ENCODE data around the gene MPP4.

MPP4 gene, protein sequence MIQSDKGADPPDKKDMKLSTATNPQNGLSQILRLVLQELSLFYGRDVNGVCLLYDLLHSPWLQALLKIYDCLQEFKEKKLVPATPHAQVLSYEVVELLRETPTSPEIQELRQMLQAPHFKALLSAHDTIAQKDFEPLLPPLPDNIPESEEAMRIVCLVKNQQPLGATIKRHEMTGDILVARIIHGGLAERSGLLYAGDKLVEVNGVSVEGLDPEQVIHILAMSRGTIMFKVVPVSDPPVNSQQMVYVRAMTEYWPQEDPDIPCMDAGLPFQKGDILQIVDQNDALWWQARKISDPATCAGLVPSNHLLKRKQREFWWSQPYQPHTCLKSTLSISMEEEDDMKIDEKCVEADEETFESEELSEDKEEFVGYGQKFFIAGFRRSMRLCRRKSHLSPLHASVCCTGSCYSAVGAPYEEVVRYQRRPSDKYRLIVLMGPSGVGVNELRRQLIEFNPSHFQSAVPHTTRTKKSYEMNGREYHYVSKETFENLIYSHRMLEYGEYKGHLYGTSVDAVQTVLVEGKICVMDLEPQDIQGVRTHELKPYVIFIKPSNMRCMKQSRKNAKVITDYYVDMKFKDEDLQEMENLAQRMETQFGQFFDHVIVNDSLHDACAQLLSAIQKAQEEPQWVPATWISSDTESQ

DNA sequence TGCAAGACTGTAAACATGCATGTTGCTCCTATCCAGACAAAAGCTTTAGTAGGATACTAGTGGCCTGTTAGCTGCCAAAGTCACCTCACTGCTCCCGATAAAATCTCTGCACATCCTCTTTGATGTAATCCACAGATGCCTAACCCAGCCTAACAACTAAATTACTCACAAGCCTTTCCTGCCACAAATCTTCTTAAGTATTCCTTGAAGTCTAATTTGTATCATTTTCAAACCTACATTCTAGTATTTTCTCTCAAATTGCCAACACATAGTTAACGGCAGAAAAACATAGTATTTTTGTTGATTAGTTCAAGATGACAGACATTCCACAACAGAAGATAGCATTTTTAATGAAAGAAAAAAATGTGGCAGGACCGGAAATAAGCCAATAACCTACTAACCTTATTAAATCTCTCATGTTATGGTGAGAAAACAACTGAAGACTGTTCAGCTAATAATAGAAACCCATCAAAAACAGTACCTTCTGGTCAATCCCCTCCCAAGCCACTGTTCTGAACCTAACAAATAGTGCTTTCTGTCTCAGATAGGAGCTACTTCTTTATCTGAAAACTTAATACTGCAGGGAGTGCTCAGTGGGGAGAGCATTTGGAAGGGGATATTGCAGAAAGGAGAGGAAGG, at the start of gene MPP4:
Gene MPP4, minus strand, starts transcription at position 57 of the 639 bp plus-strand sequence. CDS start 4,690 bp downstream, outside the sequence.
- no peak for DNase-seq (ENCODE audit: low read depth, low spot score)

DNA sequence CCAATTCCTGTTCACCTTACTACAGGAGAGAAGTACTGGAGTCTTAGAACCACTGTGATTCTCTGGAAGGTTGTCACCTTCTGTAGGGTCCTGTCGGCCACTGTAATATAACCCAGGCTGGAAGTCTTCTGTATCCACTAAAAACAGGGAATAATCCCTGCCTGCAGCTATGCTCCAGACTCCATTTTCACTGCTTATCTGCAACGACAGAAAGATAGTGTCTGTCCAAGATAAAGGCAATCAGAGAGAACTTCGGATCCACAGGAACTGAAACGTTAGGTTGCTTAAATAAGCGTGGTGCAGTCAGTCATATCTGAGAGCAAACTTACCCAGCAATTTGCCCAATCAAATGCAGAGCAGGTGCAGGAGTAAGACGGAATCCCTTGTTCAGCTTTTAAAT, 48.1 kb upstream of the MPP4 start:
- no peak for DNase-seq (ENCODE audit: low read depth, low spot score)

DNA sequence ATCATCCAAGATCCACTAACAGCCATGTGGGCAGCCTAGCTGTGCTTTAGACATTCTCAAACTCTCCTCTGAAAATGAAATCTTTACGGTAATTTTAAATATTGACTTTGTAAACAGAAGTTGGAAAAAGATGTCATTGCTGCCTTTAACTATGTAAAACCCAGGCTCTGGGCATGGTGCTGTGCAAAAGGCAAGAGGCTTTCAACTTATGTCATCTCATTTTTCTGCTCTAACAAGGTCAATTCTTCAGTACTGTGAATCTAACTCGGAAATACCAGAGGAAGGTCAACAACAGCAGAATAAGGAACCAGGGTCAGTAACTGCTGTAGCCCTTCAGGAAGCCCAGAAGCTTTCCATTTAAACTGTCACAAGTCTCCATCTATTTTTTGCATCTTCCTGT, 37.0 kb upstream of the MPP4 start:
- no peak for DNase-seq (ENCODE audit: low read depth, low spot score)

DNA sequence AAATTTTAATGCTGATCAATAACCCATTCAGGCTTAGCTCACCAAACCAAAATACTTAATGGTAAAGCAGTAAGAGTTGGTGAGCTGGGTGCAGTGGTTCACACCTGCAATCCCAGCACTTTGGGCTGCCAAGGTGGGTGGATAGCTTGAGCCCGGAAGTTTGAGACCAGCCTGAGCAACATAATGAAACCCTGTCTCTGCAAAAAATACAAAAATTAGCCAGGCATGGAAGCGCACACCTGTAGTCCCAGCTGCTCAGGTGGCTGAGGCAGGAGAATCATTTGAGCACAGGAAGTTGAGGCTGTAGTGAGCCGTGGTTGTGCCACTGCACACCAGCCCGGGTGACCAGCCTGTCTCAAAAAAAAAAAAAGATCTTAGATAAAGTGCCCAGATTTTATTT, 35.7 kb upstream of the MPP4 start:
- no peak for DNase-seq (ENCODE audit: low read depth, low spot score)

DNA sequence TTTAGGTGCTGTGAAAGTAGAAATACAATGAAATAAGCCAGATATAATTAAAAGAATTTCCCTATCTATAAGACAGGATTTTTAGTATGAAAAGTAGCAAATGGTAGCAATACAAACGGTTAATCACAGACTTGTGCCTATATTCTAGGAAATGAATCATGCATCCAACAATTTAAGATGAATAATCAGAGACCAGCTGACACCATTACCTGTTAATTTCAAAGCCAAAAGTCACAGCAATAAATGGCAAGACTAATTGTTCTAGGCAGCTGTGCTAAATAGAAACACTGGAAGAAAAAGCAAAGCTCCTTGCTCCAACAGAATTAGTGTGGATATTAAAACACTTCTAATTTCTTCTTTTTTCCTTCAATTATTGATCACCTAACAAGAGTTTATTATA, 35.1 kb upstream of the MPP4 start:
- no peak for DNase-seq (ENCODE audit: low read depth, low spot score)

DNA sequence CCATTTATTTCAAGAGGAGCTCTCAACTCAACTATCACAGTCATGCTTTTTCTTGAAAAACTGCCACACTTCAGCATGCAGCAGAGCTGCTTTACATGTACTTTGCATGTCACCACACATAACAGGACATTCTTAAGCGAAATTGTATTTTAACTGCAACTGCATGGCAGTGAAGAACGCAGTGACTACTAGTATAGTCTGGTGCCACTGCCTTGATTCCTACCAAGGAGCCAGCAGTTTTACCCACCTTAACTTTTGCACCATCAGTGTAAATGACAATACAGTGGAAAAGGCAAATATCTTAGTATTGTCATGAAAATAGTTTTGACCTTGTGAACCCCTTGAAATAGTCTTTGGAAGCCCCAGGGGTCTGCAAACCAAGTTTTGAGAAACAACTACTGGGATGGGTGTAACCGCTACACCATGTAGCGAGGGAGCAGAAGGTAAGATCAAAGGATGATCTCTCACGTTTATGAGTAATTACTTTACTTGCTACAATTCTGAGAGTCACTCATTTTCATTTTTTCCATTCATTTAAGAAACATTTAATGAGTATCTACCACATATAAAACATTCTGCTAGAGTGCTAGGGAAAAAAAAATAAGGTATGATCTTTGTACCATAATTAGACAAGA, 32.3 kb upstream of the MPP4 start:
- DNase-seq (ENCODE audit: low read depth, low spot score), result no peak

DNA sequence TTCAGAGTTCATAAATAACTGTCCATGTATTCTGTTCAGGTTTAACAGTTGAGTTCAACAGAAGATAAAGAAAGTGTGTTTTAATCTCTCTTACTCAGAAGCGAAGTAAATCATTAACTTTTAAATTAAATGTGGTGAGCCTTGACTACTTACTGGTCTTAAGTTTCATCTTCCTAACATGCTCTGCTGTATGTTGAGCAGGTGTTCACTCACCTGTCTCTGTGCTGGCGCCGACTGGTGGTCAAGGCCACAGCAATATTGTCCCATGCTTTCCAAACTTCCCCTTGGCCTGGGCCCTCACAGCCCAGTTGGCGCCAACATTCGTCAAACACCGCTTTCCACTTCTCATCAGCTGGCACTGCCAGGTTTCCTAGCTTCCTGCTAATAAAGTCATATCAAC, 17.0 kb upstream of the MPP4 start:
- no peak for DNase-seq (ENCODE audit: low read depth, low spot score)

DNA sequence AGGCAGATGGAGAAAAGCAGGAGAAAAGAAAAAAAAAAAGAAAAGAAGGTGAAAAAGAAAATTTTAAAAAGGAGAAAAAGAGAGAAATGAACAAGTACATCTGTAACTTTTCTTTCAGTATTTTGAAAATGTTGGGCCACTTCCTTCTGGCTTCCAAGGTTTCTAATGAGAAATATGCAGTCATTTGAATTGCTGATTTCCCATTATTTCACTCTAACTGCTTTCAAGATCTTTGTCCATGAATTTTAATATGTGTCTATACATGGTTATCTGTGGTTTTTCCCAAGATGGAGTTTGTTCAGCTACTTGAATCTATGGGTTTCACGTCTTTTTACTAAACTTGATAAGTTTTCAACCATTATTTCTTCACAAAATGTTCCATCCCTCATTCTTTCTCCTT, 14.3 kb upstream of the MPP4 start:
- no peak for DNase-seq (ENCODE audit: low read depth, low spot score)

DNA sequence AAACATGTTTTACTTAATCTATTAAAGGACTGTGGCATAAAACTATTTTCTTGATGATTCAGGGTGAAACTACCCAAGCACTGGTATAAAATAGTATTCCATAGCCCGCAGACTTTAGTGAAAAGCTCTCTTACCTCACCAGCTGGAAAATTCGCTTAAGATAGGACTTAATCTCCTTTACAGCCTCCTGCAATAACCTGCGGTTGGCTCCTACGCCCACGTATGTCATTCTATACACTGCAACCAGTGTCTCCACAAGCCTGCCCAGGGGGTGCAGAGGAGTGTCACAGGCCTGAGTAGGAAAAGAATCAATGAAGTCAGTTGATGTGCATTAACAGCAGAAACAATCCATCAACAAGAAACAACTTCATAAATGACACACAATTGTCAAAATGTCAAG, 11.3 kb upstream of the MPP4 start:
- no peak for DNase-seq (ENCODE audit: low read depth, low spot score)

DNA sequence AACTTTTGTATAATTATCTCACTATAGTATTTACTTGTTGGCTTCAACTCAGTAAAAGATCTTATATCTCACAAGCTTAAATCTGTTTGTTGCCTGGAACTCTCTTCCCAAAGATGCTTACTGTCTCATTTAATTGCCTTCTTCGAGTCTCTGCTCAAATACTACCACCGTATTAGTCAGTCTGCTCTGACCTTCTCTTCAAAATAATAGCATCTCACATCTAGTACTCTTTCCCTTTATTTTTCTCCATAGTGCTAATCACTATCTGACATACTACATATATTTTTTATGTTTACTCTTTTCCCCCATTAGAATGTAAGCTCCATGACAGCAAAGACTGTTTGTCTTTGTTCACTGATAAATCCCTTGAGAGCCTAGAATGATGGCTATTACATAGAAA, 10.6 kb upstream of the MPP4 start:
- no peak for DNase-seq (ENCODE audit: low read depth, low spot score)

DNA sequence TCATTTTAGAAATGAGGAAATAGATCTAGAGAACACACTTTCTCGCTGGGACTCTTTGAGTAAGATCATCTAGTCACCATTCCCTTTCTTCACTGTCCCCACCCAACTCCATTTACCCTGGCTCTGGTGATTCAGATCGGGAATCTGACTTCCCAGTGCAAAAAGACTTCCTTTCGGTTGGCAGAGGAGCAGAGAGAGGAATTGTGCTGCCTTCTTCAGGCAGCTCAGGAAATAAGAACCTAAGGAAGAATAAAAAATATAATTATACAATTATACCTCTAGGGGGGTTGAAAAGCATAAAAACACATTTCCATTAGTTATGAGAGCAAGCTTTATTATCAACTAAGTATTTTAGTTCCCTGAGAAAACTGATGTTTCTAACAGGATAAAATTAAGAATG, 9.3 kb upstream of the MPP4 start:
- no peak for DNase-seq (ENCODE audit: low read depth, low spot score)

DNA sequence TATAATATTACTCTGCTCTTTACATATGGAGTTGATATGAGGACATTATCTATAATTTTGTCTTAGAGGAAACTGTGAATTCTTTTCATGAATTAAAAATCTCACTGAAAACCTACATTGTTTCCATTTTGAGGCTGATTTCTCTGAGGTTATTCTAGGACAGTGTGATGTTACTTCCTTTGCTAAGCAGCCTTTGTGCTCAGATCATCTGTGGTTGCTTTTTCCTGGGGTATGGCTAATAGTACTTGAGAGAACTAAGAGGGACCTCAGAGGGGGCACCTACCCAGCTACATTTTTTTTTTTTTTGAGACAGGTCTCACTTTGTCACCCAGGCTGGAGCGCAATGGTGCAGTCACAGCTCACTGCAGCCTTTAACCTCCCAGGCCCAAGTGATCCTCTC, 8.7 kb upstream of the MPP4 start:
- DNase-seq (ENCODE audit: low read depth, low spot score), result no peak

DNA sequence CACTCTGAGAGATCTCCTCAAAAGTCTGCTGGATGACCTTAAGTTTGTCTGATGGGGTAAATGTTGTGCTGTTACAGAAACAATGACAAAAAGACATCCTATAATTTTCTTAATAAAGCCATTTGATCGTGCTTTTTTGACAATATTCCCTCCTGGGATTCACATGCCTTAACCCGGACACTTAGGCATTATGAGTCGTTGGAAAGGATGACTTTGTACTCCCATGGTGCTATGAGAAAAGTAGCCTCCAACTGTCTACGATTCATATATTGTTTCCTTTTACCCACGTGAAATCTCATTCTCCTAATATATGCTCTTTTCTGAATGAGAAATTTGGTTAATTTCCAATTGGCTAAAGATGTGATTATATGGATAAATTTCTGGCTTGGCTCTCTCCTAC, 6.1 kb upstream of the MPP4 start:
- no peak for DNase-seq (ENCODE audit: low read depth, low spot score)

DNA sequence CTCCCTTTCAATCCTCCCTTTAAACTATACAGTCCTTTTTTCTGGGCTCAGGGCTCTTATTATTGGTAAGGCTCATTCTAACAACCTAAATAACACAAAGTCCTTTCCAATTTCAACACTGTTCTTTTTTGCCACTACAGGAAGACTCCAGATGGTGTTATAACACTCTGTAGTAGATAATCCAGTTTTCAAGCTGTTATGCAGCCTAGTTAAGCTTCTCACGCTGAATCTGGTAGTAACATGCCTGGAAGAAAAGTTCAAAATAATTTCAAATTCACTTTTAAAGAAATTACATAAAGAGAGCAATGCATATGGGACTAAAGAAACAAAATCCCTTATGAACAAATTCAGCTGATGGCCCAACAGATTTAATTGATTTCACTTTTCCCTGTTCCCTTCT, 3.2 kb upstream of the MPP4 start:
- no peak for DNase-seq (ENCODE audit: low read depth, low spot score)

DNA sequence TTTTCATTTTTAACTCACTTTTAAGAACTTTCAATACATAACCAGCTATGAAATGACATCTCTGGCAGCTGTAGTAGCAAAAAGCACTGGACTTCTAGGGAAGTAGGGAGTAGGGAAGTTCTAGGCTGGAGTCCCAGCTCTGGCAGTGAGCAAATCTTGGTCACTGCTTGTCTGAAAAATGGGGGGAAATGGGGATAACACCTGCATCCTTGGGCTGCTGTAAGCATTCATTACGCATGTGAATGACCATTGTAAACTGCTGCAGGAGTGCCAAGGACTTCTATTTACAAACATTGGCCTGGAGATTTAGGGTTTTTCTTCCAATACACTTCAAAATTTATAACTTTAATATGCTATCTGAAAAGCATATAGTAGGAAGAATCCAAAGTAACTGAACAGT, 972 bp upstream of the MPP4 start:
- DNase-seq (ENCODE audit: low read depth, low spot score), result no peak

DNA sequence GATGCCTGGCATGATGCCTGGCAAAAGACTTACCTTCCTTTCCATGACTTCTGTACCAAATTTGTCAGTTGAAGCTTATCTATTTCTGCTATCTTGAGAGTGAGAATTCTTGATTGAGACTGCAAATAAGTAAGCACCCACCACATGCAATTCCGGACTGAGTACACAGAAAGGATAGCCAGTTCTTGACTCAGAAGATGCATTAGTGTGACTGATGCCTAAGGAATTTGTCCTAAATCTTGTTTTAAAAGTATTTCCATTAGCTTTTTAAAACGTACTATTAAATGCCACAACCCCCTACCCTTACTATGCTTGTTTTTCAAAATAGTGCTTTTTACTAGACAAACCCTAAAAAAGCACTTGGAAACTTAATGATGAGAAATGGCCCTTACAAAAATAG, 545 bp downstream of the MPP4 start:
- DNase-seq (ENCODE audit: low read depth, low spot score), result no peak

DNA sequence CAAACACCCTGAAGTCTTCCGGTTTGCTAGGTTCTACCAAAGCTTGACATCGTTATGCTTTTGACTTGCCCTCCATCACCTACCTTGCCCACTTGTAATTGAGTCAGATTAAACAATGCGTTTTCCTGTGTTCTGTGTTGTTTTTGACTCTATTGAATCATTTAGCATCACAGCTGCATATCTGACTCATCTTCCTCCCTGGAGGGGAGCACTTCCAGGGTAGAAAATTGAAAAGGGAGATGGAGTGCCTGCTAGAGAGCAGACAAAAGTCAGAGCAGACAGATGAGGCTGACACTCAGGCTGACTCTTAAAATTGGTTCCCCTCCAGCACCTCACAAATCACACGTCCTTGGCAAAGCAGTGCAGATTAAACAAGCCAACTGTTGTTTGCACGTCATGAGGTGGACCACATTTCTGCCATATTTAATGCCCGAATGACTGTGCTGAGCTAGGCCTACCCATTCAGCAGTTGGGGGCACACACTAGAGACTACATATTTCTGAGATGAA, 2.2 kb downstream of the MPP4 start:
- no peak for DNase-seq (ENCODE audit: low read depth, low spot score)

DNA sequence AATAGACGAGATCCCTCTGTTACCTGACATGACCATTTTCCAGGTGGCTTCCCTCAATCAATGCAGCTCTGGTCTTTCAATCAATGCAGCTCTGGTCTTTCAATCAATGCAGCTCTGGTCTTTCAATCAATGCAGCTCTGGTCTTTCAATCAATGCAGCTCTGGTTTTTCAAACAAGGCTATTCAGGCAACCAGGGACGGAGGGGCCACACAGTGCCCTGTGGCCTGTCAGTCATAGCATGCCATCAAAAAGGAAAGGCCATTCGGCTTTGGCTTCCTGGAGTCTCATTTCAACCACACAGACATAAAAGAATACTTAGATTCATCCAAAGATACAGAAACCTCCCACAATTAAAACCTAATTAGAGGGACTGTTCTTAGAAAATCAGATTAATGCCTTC, 13.3 kb downstream of the MPP4 start:
- no peak for DNase-seq (ENCODE audit: low read depth, low spot score)

DNA sequence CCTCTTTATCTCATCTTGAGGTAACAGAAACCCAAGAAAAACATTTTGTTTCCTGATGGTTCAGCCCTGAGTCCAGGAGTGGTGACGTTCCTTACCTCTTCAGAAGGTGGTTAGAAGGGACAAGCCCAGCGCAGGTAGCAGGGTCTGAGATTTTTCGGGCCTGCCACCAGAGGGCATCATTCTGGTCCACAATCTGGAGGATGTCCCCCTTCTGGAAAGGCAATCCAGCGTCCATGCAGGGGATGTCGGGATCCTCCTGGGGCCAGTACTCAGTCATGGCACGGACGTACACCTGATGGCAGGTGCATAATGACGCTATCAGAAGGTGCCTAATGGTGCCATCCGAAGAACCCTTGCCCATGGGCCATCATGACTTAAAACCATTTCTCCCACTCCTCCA, 17.7 kb downstream of the MPP4 start:
- DNase-seq (ENCODE audit: low read depth, low spot score), result peak; percentile 50

DNA sequence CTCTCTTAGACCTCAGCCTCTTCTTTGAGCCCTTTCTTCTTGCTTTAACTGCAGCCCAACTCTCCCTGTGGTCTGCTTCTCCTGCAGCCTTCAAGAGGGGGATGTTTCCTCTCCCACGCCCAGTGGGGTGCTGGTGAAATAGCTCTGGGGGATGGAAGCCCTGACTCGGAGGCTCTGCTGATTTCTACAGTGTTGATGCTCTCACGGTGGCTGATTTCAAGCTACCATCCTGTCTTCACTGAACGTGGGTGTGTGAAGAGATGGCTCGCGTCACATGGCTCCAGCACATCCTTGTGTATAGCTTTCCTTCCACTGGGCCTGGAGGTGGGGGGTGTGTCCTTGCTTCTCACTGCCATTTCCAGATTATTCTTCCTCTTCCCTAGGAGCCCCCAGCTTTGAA, 20.0 kb downstream of the MPP4 start:
- no peak for DNase-seq (ENCODE audit: low read depth, low spot score)

DNA sequence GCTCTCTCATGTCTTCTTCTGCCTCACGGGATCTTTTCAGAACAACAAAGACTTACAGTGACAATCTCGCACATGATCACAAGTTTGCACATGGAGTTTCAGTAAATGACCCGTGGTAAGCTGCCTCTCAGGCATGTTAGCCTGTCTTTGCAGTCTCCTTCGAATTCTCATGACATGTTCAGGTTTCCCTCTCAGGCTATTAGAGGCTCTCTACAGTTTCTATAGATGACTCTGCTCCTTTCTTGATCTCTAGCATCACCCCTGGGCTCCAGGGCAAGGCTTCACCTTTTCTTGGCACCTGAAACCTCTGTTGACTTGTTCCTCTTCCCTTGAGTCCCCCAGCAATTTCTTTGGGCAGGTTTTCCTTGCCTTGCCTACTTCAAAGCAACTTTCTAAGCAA, 23.0 kb downstream of the MPP4 start:
- DNase-seq (ENCODE audit: low read depth, low spot score), result no peak

DNA sequence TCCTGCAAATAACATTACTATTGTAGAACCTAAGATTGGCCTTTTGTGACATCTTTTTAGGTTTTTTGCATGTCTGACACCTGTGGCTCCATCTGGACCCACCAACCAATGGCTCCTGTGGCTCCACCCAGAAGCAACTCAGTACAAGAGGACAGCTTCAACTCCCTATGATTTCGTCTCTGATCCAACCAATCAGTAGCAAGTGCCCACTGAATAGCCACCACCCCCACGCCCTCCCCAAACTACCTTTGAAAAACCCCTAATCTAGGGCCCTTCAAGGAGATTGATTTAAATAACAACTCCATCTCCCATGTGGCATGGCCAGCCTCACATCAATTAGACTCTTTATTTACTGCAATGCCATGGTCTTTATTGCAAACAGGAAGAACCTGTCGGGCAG, 23.6 kb downstream of the MPP4 start:
- DNase-seq (ENCODE audit: low read depth, low spot score), result no peak
